Measurements from ENCODE around the gene NXPE3. TPM values are rescaled to one million over a fixed set of nuclear protein-coding genes. Genes with fewer than 3 reads are reported as not detected.
A peak's percentile ranks its signal among the peaks of the same experiment; 100 is the strongest.

The NXPE3 gene
- total and polyA plus RNA-seq, 4 donors, result 4.5 to 14.2 (median 8.0) TPM

- Histone ChIP-seq H3K27me3 (ENCODE audit: control insufficient read depth in 3 of 3, insufficient read depth in 3 of 3, low read length in 2 of 3) (no peaks in the 10 kb centered on the region), H3K9me3 (ENCODE audit: control insufficient read depth in 4 of 4, insufficient read depth in 3 of 4, low read length in 3 of 4) (peaks cover 0 to 2% (median 0%) of the 10 kb centered on the region in 4 donors), H3K27ac (ENCODE audit: low read depth in 1 of 2, low read length in 1 of 2) (no peak overlapping the region), H3K4me3 (no peak overlapping the region), H3K9ac (ENCODE audit: insufficient read depth in 1 of 2, low read length in 2 of 2) (no peak overlapping the region), H3K36me3 (ENCODE audit: control insufficient read depth in 4 of 4, insufficient read depth in 4 of 4, low read length in 4 of 4) (peaks cover 2 to 12% (median 5%) of the 10 kb centered on the region in 4 donors), H3K4me1 (ENCODE audit: control insufficient read depth in 5 of 5, insufficient read depth in 5 of 5, low read length in 5 of 5) (peaks cover 3 to 22% (median 9%) of the 10 kb centered on the region in 5 donors)
- ATAC-seq (ENCODE audit: insufficient read depth, low FRiP score) (no peak), DNase-seq (no peak)
- 65 to 85% methylated on average over 2 of the region's 2 CpGs for WGBS, 2 donors
- TF ChIP-seq CTCF (IDR thresholded peaks at IDR 0.05; ENCODE audit: control extremely low read depth, extremely low read depth), result no peak
Observed at GRCh38 chr3:101825904-101826445, 47.0 kb downstream of the NXPE3 start.

GRCh38 chr3:101827211-101828174 is 48.5 kb downstream of the NXPE3 start:
- peak overlapping the region; percentile 64 to 97 for H3K9ac ChIP-seq (ENCODE audit: insufficient read depth in 1 of 2, low read length in 2 of 2)
- ATAC-seq (ENCODE audit: insufficient read depth, low FRiP score), result peak; percentile 88
- no peaks in the 10 kb centered on the region for H3K27me3 ChIP-seq (ENCODE audit: control insufficient read depth in 3 of 3, insufficient read depth in 3 of 3, low read length in 2 of 3)
- 2 to 3% methylated on average over 30 of the region's 30 CpGs for WGBS, 2 donors
- no peak for TF ChIP-seq CTCF (IDR thresholded peaks at IDR 0.05; ENCODE audit: control extremely low read depth, extremely low read depth)
- peaks cover 5 to 22% (median 9%) of the 10 kb centered on the region in 5 donors for H3K4me1 ChIP-seq (ENCODE audit: control insufficient read depth in 5 of 5, insufficient read depth in 5 of 5, low read length in 5 of 5)
- H3K27ac ChIP-seq (ENCODE audit: low read depth in 1 of 2, low read length in 1 of 2), result peak overlapping the region; percentile 79 to 94
- peak overlapping the region; percentile 55 for H3K4me3 ChIP-seq
- no peaks in the 10 kb centered on the region for H3K9me3 ChIP-seq (ENCODE audit: control insufficient read depth in 4 of 4, insufficient read depth in 3 of 4, low read length in 3 of 4)
- peak; percentile 86 to 92 (median 92) for DNase-seq
- H3K36me3 ChIP-seq (ENCODE audit: control insufficient read depth in 4 of 4, insufficient read depth in 4 of 4, low read length in 4 of 4), result no peaks in the 10 kb centered on the region

GRCh38 chr3:101828276-101828675 is 49.3 kb downstream of the NXPE3 start:
- no peak for TF ChIP-seq CTCF (IDR thresholded peaks at IDR 0.05; ENCODE audit: control extremely low read depth, extremely low read depth)
- WGBS, 2 donors, result 11 to 17% methylated on average over 3 of the region's 3 CpGs
- Histone ChIP-seq H3K4me1 (ENCODE audit: control insufficient read depth in 5 of 5, insufficient read depth in 5 of 5, low read length in 5 of 5) (peaks cover 5 to 22% (median 11%) of the 10 kb centered on the region in 5 donors), H3K4me3 (no peak overlapping the region), H3K36me3 (ENCODE audit: control insufficient read depth in 4 of 4, insufficient read depth in 4 of 4, low read length in 4 of 4) (peaks cover 0 to 3% (median 0%) of the 10 kb centered on the region in 4 donors), H3K9me3 (ENCODE audit: control insufficient read depth in 4 of 4, insufficient read depth in 3 of 4, low read length in 3 of 4) (no peaks in the 10 kb centered on the region), H3K9ac (ENCODE audit: insufficient read depth in 1 of 2, low read length in 2 of 2) (peak overlapping the region; percentile 39 to 97), H3K27me3 (ENCODE audit: control insufficient read depth in 3 of 3, insufficient read depth in 3 of 3, low read length in 2 of 3) (no peaks in the 10 kb centered on the region), H3K27ac (ENCODE audit: low read depth in 1 of 2, low read length in 1 of 2) (peak overlapping the region in 1 of 2 donors; percentile 79)
- ATAC-seq (ENCODE audit: insufficient read depth, low FRiP score) (no peak), DNase-seq (peak in 1 of 3 donors; percentile 62)
